ENCODE measurements around the gene PPARD. TPM values are rescaled to one million over a fixed set of nuclear protein-coding genes. Genes with fewer than 3 reads are reported as not detected.

PPARD gene
- polyA plus RNA-seq, 1 donor = 26.3 TPM

DNA sequence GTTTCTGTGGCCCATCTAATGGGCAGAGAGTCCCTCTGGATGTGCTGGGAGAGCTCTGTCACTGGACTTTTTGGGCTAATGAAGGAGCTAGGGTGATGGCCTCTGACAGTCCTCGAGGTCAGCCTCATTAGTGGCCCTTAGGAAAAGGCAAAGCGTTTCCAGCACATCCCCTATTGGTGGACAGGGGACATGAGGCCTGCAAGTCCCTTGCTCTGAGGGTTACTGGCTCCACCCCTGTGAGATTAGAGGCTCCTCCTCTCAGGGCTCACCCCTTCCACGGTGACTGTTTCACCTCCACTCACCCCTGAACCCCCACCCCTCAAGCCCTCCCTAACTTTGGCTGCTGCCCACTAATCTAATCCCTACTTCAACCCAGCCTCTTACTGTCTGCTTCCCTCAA, 97.0 kb downstream of the PPARD start:
- Histone ChIP-seq H3K4me3 (ENCODE audit: low read length) (no peak overlapping the region), H3K4me1 (ENCODE audit: control insufficient read depth, insufficient read depth, low read length) (peaks cover 9% of the 10 kb centered on the region), H3K27me3 (ENCODE audit: control insufficient read depth, insufficient read depth, low read length) (no peaks in the 10 kb centered on the region), H3K27ac (ENCODE audit: low read length) (no peak overlapping the region), H3K9me3 (ENCODE audit: control insufficient read depth, low read depth, low read length) (no peaks in the 10 kb centered on the region), H3K36me3 (ENCODE audit: control insufficient read depth, insufficient read depth, low read length) (no peaks in the 10 kb centered on the region)
- no CpG with 5 or more reads among the region's 3 CpGs for WGBS (ENCODE audit: insufficient coverage, low lambda C conversion rate)
- DNase-seq = no peak

DNA sequence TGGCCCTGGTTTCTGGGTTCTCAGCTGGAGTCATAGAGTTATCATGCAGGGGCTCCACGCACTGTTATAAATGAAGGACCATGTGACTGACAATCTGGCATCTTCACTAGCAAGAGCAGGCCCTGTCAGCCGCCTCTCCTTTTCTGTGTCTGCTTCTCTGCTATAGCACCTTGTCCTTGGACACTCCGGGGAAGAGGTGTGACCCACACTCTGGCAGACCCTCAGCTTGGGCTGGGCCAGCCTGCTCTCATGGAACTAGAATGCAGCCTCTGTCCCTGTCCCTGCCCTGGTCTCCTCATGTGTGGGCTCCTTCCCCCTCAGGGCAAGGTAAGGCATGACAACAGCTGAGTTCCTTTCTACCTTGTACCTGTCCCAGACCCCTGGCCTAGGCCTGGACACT, 98.8 kb downstream of the PPARD start:
- no peaks in the 10 kb centered on the region for H3K36me3 ChIP-seq (ENCODE audit: control insufficient read depth, insufficient read depth, low read length)
- no peak overlapping the region for H3K4me3 ChIP-seq (ENCODE audit: low read length)
- no peaks in the 10 kb centered on the region for H3K9me3 ChIP-seq (ENCODE audit: control insufficient read depth, low read depth, low read length)
- H3K4me1 ChIP-seq (ENCODE audit: control insufficient read depth, insufficient read depth, low read length) = peaks cover 2% of the 10 kb centered on the region
- H3K27me3 ChIP-seq (ENCODE audit: control insufficient read depth, insufficient read depth, low read length) = no peaks in the 10 kb centered on the region
- DNase-seq = no peak
- no peak overlapping the region for H3K27ac ChIP-seq (ENCODE audit: low read length)
- no CpG with 5 or more reads among the region's 3 CpGs for WGBS (ENCODE audit: insufficient coverage, low lambda C conversion rate)

DNA sequence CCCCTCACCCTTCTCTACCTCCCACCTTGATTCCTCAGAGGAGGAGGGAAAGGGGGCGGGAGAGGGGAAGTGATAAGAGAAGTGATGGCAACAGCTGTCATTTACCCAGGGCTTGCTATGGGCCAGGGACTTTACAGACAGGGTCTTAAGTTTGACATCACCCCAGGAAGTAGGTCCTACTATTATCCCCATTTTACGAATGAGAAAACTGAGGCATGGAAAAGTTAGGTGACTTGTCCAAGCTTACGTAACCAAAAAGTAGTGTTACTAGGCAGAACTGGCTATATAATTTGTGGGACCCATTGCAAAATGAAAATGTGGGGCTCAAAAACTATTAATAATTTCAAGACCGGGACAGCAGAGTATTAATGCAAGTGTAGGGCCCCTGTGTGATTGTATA, 99.3 kb downstream of the PPARD start:
- H3K9me3 ChIP-seq (ENCODE audit: control insufficient read depth, low read depth, low read length) = no peaks in the 10 kb centered on the region
- no peaks in the 10 kb centered on the region for H3K36me3 ChIP-seq (ENCODE audit: control insufficient read depth, insufficient read depth, low read length)
- H3K4me3 ChIP-seq (ENCODE audit: low read length) = no peak overlapping the region
- no peaks in the 10 kb centered on the region for H3K27me3 ChIP-seq (ENCODE audit: control insufficient read depth, insufficient read depth, low read length)
- no peaks in the 10 kb centered on the region for H3K4me1 ChIP-seq (ENCODE audit: control insufficient read depth, insufficient read depth, low read length)
- H3K27ac ChIP-seq (ENCODE audit: low read length) = no peak overlapping the region
- WGBS (ENCODE audit: insufficient coverage, low lambda C conversion rate) = no CpG with 5 or more reads among the region's 4 CpGs
- no peak for DNase-seq

DNA sequence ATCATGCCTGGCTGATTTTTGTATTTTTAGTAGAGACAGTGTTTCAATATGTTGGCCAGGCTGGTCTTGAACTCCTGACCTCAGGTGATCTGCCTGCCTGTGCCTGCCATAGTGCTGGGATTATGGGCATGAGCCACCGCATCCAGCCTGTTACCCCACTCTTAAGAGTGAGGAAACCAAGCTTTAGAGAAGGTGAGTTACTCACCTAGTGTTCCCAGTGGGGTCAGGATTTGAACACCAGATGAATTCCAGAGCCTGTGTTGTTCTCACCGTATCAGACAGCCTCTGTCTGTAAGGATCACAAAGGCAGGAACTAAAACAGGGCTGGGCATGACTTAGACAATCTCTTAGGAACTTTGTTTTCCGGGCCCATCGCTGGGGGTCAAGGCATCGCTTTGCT, 100.3 kb downstream of the PPARD start:
- no peaks in the 10 kb centered on the region for H3K9me3 ChIP-seq (ENCODE audit: control insufficient read depth, low read depth, low read length)
- no peaks in the 10 kb centered on the region for H3K4me1 ChIP-seq (ENCODE audit: control insufficient read depth, insufficient read depth, low read length)
- no peak overlapping the region for H3K27ac ChIP-seq (ENCODE audit: low read length)
- DNase-seq = no peak
- no peaks in the 10 kb centered on the region for H3K27me3 ChIP-seq (ENCODE audit: control insufficient read depth, insufficient read depth, low read length)
- no CpG with 5 or more reads among the region's 5 CpGs for WGBS (ENCODE audit: insufficient coverage, low lambda C conversion rate)
- no peaks in the 10 kb centered on the region for H3K36me3 ChIP-seq (ENCODE audit: control insufficient read depth, insufficient read depth, low read length)
- H3K4me3 ChIP-seq (ENCODE audit: low read length) = no peak overlapping the region

DNA sequence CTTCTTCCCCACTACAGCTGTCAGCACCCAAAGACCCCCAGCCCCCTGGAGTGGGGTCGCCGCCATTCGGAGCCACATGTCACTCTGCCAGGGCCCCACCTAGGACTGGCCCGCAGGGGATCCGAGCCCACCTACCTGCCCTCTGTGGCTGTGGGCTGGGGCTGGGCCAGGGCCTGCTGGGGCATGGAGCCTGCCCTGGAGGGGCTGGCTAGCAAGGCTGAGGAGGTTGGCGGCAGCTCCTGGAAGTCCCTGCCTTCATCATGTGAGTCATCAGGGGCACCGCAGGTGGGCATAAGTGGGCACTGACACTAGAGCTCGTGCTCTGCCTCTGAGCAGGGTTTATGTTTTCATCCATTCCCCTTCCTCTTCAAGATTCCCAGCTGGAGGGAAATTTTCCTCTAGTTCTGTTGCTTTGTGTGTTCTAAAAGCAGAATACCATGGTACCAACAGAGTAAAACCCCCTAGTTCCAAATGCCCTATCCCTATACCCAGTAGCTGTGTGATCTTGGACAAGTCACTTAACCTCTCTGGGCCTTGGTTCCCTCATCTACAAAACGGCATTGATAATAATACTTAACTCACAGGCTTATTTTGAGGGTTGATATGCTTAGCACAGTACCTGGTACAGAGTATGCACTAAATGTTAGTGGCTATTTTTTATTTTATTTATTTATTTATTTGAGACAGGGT, 101.1 kb downstream of the PPARD start:
- Histone ChIP-seq H3K9me3 (ENCODE audit: control insufficient read depth, low read depth, low read length) (no peaks in the 10 kb centered on the region), H3K4me3 (ENCODE audit: low read length) (no peak overlapping the region), H3K27me3 (ENCODE audit: control insufficient read depth, insufficient read depth, low read length) (no peaks in the 10 kb centered on the region), H3K27ac (ENCODE audit: low read length) (no peak overlapping the region), H3K36me3 (ENCODE audit: control insufficient read depth, insufficient read depth, low read length) (no peaks in the 10 kb centered on the region), H3K4me1 (ENCODE audit: control insufficient read depth, insufficient read depth, low read length) (no peaks in the 10 kb centered on the region)
- no peak for DNase-seq
- no CpG with 5 or more reads among the region's 9 CpGs for WGBS (ENCODE audit: insufficient coverage, low lambda C conversion rate)

DNA sequence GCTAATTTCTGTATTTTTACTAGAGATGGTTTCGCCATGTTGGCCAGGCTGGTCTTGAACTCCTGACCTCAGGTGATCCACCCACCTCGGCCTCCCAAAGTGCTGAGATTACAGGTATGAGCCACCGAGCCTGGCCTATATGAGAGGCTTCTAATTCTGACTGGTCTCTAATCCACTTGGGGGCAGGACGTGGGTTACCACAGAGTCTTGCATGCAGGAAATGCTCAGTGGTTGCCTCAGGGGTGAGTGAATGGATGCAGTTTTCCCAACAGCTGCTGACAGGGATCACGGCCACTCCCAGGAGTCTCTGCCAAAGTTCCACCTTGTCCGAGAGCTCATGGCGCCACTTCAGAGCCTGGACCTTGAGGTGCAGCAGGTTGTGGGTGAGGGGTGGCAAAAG, 103.3 kb downstream of the PPARD start:
- no peak for DNase-seq
- WGBS (ENCODE audit: insufficient coverage, low lambda C conversion rate) = no CpG with 5 or more reads among the region's 7 CpGs

DNA sequence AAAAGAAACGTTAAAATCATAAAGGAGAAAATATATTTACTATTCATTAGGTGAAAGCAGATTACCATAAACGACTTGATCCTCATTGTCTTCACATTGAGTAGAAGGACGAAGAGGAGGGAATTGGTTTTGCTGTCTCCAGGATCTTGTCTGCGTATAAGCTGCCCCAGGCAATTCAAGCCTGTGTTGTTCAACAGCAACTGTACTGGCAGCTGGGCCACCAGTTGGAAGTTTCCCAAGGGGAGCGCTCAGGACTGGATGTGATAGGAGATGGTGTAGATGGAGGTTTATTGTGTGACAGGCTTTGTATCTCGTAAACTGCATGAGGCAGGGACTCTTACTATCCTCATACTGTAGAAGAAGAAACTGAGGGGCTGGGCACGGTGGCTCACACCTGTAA, 105.8 kb downstream of the PPARD start:
- H3K36me3 ChIP-seq (ENCODE audit: control insufficient read depth, insufficient read depth, low read length) = no peaks in the 10 kb centered on the region
- 100% methylated on average over 1 of the region's 7 CpGs for WGBS (ENCODE audit: insufficient coverage, low lambda C conversion rate)
- H3K4me1 ChIP-seq (ENCODE audit: control insufficient read depth, insufficient read depth, low read length) = peaks cover 11% of the 10 kb centered on the region
- no peak overlapping the region for H3K4me3 ChIP-seq (ENCODE audit: low read length)
- no peaks in the 10 kb centered on the region for H3K27me3 ChIP-seq (ENCODE audit: control insufficient read depth, insufficient read depth, low read length)
- H3K9me3 ChIP-seq (ENCODE audit: control insufficient read depth, low read depth, low read length) = no peaks in the 10 kb centered on the region
- no peak for DNase-seq
- no peak overlapping the region for H3K27ac ChIP-seq (ENCODE audit: low read length)

More for the DNA sequence above, 103.3 kb downstream of the PPARD start:
- no peaks in the 10 kb centered on the region for H3K9me3 ChIP-seq (ENCODE audit: control insufficient read depth, low read depth, low read length)
- no peaks in the 10 kb centered on the region for H3K27me3 ChIP-seq (ENCODE audit: control insufficient read depth, insufficient read depth, low read length)
- no peak overlapping the region for H3K4me3 ChIP-seq (ENCODE audit: low read length)
- no peaks in the 10 kb centered on the region for H3K4me1 ChIP-seq (ENCODE audit: control insufficient read depth, insufficient read depth, low read length)
- no peak overlapping the region for H3K27ac ChIP-seq (ENCODE audit: low read length)
- no peaks in the 10 kb centered on the region for H3K36me3 ChIP-seq (ENCODE audit: control insufficient read depth, insufficient read depth, low read length)

DNA sequence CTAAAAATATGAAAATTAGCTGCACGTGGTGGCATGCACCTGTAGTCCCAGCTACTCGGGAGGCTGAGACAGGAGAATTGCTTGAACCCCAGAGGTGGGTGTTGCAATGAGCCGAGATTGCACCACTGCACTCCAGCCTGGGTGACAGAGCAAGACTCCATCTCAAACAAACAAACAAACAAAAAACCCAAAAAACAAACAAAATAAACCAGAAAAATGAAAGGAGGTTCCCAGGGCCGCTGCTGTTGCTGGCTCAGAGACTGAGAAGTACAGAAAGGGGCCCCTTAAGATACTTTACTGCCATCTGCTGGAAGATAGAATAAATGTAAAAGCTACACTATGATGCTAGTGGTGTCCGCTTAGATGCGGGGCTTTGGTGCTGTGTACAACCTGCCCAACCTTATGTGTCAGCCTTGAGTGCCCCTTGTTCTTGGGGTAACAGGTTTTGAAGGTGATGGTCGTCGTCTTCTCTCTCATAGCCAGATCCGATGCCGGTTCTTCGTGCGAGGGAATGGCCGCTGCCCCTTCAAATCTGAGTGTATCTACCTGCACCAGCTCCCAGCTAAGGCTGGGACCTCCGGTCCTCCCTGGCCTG, 107.0 kb downstream of the PPARD start:
- H3K9me3 ChIP-seq (ENCODE audit: control insufficient read depth, low read depth, low read length) = no peaks in the 10 kb centered on the region
- H3K27ac ChIP-seq (ENCODE audit: low read length) = no peak overlapping the region
- peaks cover 19% of the 10 kb centered on the region for H3K4me1 ChIP-seq (ENCODE audit: control insufficient read depth, insufficient read depth, low read length)
- no peak overlapping the region for H3K4me3 ChIP-seq (ENCODE audit: low read length)
- 80% methylated on average over 1 of the region's 14 CpGs for WGBS (ENCODE audit: insufficient coverage, low lambda C conversion rate)
- no peaks in the 10 kb centered on the region for H3K27me3 ChIP-seq (ENCODE audit: control insufficient read depth, insufficient read depth, low read length)
- H3K36me3 ChIP-seq (ENCODE audit: control insufficient read depth, insufficient read depth, low read length) = no peaks in the 10 kb centered on the region
- peak; percentile 40 to 56 for DNase-seq

DNA sequence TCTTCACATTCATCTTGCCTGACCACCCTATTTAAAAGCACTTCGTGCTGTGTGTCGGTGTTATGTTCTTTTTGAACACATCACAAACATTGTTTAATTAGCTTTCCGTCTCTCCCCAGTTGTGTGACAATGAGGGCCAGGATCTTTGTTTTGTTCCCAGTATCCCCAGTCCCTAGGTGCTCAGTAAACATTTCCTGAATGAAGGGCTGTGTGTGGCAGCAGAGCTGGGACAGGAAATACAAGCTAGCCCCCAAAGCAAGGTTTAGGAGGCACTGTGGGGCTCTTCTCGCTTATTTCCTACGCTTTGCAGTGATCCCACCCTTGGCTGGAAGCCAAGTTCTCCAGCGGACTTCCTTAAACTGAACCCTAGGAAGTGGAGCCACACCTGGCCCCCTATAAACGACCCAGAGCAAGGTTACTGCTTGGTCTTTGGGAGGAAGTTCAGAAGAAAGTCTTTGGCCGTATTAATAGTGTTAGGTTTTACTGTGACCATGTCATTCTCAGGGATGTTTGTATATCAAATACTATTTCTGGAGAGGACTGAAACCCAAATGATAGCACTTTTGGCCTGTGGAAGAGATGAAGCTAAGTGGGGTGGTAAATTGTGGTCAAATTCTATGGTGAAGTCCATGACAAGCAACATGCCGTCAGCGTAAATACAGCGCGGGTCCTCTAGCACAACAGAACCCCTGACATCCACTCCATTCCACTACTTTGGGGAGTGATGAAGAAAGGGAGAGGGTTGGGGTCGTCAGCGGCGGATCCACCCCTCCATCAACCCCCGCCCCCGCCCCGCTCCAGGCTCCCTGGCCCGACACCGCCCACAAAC, 109.2 kb downstream of the PPARD start:
- peak in 1 of 2 donors; percentile 37 for DNase-seq
- peaks cover 8% of the 10 kb centered on the region for H3K36me3 ChIP-seq (ENCODE audit: control insufficient read depth, insufficient read depth, low read length)
- peak overlapping the region; percentile 30 for H3K27ac ChIP-seq (ENCODE audit: low read length)
- peaks cover 19% of the 10 kb centered on the region for H3K4me1 ChIP-seq (ENCODE audit: control insufficient read depth, insufficient read depth, low read length)
- WGBS (ENCODE audit: insufficient coverage, low lambda C conversion rate) = no CpG with 5 or more reads among the region's 20 CpGs
- no peaks in the 10 kb centered on the region for H3K9me3 ChIP-seq (ENCODE audit: control insufficient read depth, low read depth, low read length)
- peak overlapping the region; percentile 33 for H3K4me3 ChIP-seq (ENCODE audit: low read length)
- no peaks in the 10 kb centered on the region for H3K27me3 ChIP-seq (ENCODE audit: control insufficient read depth, insufficient read depth, low read length)

DNA sequence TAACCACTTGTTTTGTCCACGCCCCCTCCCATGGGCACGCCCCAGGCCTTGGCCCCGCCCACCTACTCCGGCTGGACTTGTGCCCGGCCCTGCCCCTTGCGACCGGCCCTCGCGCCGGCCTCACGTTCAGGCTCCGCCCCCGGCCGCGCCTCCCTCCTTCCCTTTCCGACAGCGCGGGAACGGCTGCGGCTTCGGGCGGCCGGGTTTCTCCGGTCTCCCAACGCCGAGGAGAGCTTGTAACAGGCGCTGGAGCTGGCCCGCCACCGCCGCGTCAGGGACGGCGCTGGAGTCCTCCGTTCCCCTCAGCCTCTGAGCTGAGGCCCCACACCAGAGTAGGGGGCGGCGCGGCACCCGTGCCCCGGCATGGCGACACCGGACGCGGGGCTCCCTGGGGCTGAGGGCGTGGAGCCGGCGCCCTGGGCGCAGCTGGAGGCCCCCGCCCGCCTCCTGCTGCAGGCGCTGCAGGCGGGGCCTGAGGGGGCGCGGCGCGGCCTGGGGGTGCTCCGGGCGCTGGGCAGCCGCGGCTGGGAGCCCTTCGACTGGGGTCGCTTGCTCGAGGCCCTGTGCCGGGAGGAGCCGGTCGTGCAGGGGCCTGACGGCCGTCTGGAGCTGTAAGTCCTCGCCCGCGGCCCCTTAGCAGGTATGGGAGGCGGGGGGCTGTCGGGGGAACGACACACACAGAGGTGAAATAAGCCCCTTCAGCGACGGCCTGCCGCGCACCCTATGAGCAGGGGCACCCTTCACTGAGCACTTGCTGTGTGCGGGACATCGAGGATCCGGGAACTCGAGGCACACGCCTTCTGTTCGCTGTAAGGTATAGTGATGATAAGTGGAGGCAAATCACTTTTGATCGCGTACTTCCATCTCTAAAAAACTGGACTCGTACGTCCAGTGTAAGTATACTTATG, 110.1 kb downstream of the PPARD start, which contains the start of gene FANCE:
Gene FANCE, plus strand, starts transcription at position 156 of the 908 bp plus-strand sequence. Its CDS starts 208 bp downstream, at position 364.
- WGBS (ENCODE audit: insufficient coverage, low lambda C conversion rate) = 10% methylated on average over 2 of the region's 87 CpGs
- peak within 1 kb of the TSS; percentile 78 for H3K27ac ChIP-seq (ENCODE audit: low read length)

More for the DNA sequence above, 110.1 kb downstream of the PPARD start, which contains the start of gene FANCE:
- H3K27me3 ChIP-seq (ENCODE audit: control insufficient read depth, insufficient read depth, low read length) = no peaks in the 10 kb centered on the region
- no peaks in the 10 kb centered on the region for H3K9me3 ChIP-seq (ENCODE audit: control insufficient read depth, low read depth, low read length)
- peak; percentile 94 to 96 for DNase-seq
- H3K4me3 ChIP-seq (ENCODE audit: low read length) = peak within 1 kb of the TSS; percentile 64
- peaks cover 17% of the 10 kb centered on the region for H3K36me3 ChIP-seq (ENCODE audit: control insufficient read depth, insufficient read depth, low read length)
- peaks cover 19% of the 10 kb centered on the region for H3K4me1 ChIP-seq (ENCODE audit: control insufficient read depth, insufficient read depth, low read length)

Data from large intestine (tissue), 3 donors.